HepG2 (cell line): Measurements from ENCODE around the gene ZNF221. TPM values are rescaled to one million over a fixed set of nuclear protein-coding genes. Genes with fewer than 3 reads are reported as not detected.

Experiments
- ATAC-seq: fragments of 200-7000 bp; cut with Tn5 transposase; 3 replicates; pipeline ENCODE4 v1.9.1; 2020; ENCODE audit warnings: mild to moderate bottlenecking, moderate library complexity
- BruUV-seq: library from RNA; stranded (reverse); fragments of 400-500 nt; replicated peaks from 2 replicates; lab custom pipeline; 2021; lab: Mats Ljungman, UMichigan
- CTCF ChIA-PET: fragments of 300-600 bp; formaldehyde crosslinking; extraction: SDS; loops from one replicate; lab custom pipeline; 2021; ENCODE audit warnings: low total read pairs, inconsistent platforms, low intra/inter-chr PET ratio; lab: Yijun Ruan, JAX
- POLR2A ChIA-PET: fragments of 350-600 bp; sonication (Branson Sonifier 250); formaldehyde crosslinking; loops from one replicate; lab custom pipeline; 2020; ENCODE audit warnings: antibody characterized with exemption, inconsistent platforms; lab: Yijun Ruan, JAX
- DNase-seq: peaks from one replicate; pipeline ENCODE4 v3.0.0-alpha.2; 2015; ENCODE audit warnings: low spot score
- FAIRE-seq: peaks from 3 replicates; lab custom pipeline; 2011; peaks lifted over from hg19 to GRCh38; lab: Jason Lieb, UNC
- H2AFZ ChIP-seq: one replicate; pipeline ENCODE4 v1.6.1; 2011; ENCODE audit warnings: low read length, inconsistent platforms
- H3K27ac ChIP-seq: fragments of 300-600 bp; 3 replicates; pipeline ENCODE4 v1.8.0; 2011; ENCODE audit warnings: mixed run types, mild to moderate bottlenecking, mixed read lengths, low read length, inconsistent platforms; ENCODE audit not compliant: insufficient read depth; ENCODE audit errors: extremely low read length
- H3K27me3 ChIP-seq, 2 experiments: fragments of 200-600 bp in 1 of 2; 2 replicates in 1 of 2; 3 replicates in 1 of 2; pipeline versions ENCODE4 v1.6.0 to v1.8.0; 2011; ENCODE audit warnings: low read length in 2 of 2, mild to moderate bottlenecking in 2 of 2, moderate library complexity in 2 of 2, inconsistent platforms in 1 of 2; ENCODE audit not compliant: insufficient read depth in 2 of 2, control insufficient read depth in 1 of 2
- H3K36me3 ChIP-seq, 2 experiments: fragments of 200-600 bp in 1 of 2; replicated peaks in 1 of 2; 2 replicates in 1 of 2; 3 replicates in 1 of 2; pipeline versions ENCODE4 v1.5.1 to v1.8.0; 2011; ENCODE audit warnings: low read length in 2 of 2, inconsistent platforms in 1 of 2; ENCODE audit not compliant: insufficient read depth in 2 of 2, control insufficient read depth in 1 of 2
- H3K4me1 ChIP-seq: 2 replicates; pipeline ENCODE4 v1.5.1; 2012; ENCODE audit warnings: low read length, inconsistent platforms; ENCODE audit not compliant: insufficient read depth
- H3K4me2 ChIP-seq: 2 replicates; pipeline ENCODE4 v1.6.0; 2011; ENCODE audit warnings: low read depth, low read length, inconsistent platforms
- H3K4me3 ChIP-seq, 3 experiments: fragments of 200-600 bp in 1 of 3; sonication (generic), shearing (Covaris generic) in 1 of 3; replicated peaks in 1 of 3; 2 replicates each; pipeline ENCODE4 v1.5.1; 2011 to 2016; ENCODE audit warnings: low read length in 3 of 3, inconsistent platforms in 2 of 3, low read depth in 2 of 3, mild to moderate bottlenecking in 2 of 3, control low read depth in 1 of 3, mixed read lengths in 1 of 3; ENCODE audit not compliant: insufficient read depth in 1 of 3
- H3K79me2 ChIP-seq: one replicate; pipeline ENCODE4 v1.6.1; 2011; ENCODE audit warnings: low read length, inconsistent platforms; ENCODE audit not compliant: insufficient read depth
- H3K9ac ChIP-seq: 2 replicates; pipeline ENCODE4 v1.6.0; 2011; ENCODE audit warnings: mild to moderate bottlenecking, low read depth, low read length, inconsistent platforms; ENCODE audit not compliant: insufficient read depth
- H3K9me3 ChIP-seq: 2 replicates; pipeline ENCODE4 v1.5.1; 2012; ENCODE audit warnings: mild to moderate bottlenecking, low read length
- H4K20me1 ChIP-seq: 2 replicates; pipeline ENCODE4 v1.6.0; 2011; ENCODE audit warnings: inconsistent platforms, mild to moderate bottlenecking, low read length, moderate library complexity; ENCODE audit not compliant: insufficient read depth
- WGBS: methylation state at CpG from one replicate; pipeline ENCODE4 v1.1.6; 2017; ENCODE audit warnings: low lambda C conversion rate; 5-methylcytosine and 5-hydroxymethylcytosine counted together
- in situ Hi-C: cut with HindIII; loops from 2 replicates; pipeline ENCODE4 v1.10.0; 2017; ENCODE audit warnings: low pct_unique_long_range_greater_than_20kb; ENCODE audit not compliant: extremely low pct_ligation_motif_present
- intact Hi-C: fragments of 100-400 bp; cut with micrococcal nuclease; formaldehyde crosslinking; loops from one replicate; pipeline ENCODE4 v1.10.0; 2022; ENCODE audit not compliant: unreplicated experiment
- polyA plus RNA-seq, 8 experiments: library from polyadenylated mRNA; depleted of rRNA in 3 of 8; stranded (reverse) in 7 of 8; unstranded in 1 of 8; fragments of >200 nt; fragmentation: Illumina TruSeq in 4 of 8; extraction: Trizol in 4 of 8; gene quantifications; 2 replicates each; pipeline versions ENCODE4 v1.2.1 to v1.2.3, GENCODE V29; 2011 to 2016; ENCODE audit warnings: low read depth in 4 of 8, missing spikeins in 1 of 8, mixed read lengths in 1 of 8; ENCODE audit not compliant: insufficient read depth in 1 of 8
- total RNA-seq, 5 experiments: library from RNA; depleted of rRNA; stranded (reverse); fragments of >200 nt; fragmentation: Illumina TruSeq; extraction: Trizol; gene quantifications; 2 replicates each; pipeline ENCODE4 v1.2.3, GENCODE V29; 2016; ENCODE audit warnings: low read depth in 1 of 5
- TF ChIP-seq, protein P1 (sequence below): sonication (generic); formaldehyde crosslinking; IDR thresholded peaks from 2 replicates; pipeline ENCODE4 v1.5.0; 2020; ENCODE audit warnings: missing genetic modification reagents
- TF ChIP-seq, protein P2 (sequence below): sonication (generic); formaldehyde crosslinking; IDR thresholded peaks from 2 replicates; pipeline ENCODE4 v1.4.0; 2020; ENCODE audit warnings: missing genetic modification reagents
- TF ChIP-seq, protein P3 (sequence below): sonication (generic); formaldehyde crosslinking; IDR thresholded peaks from 2 replicates; pipeline ENCODE4 v1.4.0; 2020; ENCODE audit warnings: missing genetic modification reagents

The ZNF221 gene
- total and polyA plus RNA-seq, 2 of the 13 experiments (the other 11 are each of a cell fraction or from before 2014, with no cell fraction given), result 0.48 to 3.4 TPM

DNA sequence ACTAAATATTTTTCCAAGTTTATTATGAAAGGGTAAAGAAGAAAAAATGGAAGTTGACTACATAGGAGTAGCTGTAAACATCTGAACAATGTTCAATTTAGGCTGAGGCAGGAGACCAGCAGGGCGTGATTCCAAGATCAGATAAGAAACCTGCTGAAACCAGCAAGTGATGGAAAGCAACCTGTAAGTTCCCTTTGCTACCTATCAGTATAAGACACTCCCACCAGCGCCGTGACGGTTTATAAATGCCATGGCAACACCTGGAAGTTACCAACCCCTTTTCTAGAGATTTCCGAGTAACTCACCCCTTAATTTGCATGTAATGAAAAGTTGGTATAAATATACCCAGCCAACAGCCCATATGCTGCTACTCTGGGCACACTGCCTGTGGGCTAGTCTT lies 14.8 kb upstream of the ZNF221 start (continued):
- TF ChIP-seq, protein P1, sequence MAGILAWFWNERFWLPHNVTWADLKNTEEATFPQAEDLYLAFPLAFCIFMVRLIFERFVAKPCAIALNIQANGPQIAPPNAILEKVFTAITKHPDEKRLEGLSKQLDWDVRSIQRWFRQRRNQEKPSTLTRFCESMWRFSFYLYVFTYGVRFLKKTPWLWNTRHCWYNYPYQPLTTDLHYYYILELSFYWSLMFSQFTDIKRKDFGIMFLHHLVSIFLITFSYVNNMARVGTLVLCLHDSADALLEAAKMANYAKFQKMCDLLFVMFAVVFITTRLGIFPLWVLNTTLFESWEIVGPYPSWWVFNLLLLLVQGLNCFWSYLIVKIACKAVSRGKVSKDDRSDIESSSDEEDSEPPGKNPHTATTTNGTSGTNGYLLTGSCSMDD (CRISPR knock-in tag), result no peak

DNA sequence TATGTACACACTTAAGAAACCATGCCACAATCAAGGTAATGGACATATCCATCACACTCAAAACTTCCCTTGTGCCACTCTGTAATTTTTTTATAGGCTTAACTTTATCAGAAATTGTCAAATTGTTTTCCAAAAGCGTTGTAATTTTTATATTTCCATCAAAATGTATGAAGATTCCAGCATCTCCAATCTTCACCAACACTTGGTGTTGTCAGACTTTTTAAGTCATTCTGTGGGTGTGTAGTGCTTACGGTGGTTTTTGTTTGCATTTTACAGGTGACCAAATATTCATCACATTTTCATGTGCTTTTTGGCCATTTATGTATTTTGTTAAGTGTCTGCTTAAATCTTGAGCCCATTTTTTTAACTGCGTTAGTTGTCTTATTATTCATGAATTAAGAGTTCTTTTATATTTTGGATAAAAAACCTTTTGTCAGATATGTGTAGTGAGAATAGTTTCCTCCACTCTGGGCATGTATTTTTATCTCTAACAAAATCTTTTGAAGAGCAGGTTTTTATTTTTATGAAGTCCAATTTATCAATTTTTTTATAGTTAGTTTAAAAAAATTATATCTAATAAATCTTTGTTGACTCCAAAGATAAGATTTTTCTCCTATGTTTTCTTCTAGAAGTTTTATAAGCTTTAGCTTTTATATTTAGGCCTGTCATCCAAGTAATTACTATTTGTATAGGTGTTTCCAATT lies 11.3 kb upstream of the ZNF221 start:
- Histone ChIP-seq H3K9me3 (0 out of 2 replicates have a peak, but pooled peaks cover 6% of the 10 kb centered on the region), H3K27ac (no peak overlapping the region), H3K79me2 (no peaks in the 10 kb centered on the region), H3K36me3 (no peaks in the 10 kb centered on the region)
- ATAC-seq (no peak), DNase-seq (no peak)
- no TSS peak for BruUV-seq
- POLR2A ChIA-PET, result no interaction called here
- CTCF ChIA-PET, result no interaction called here
- TF ChIP-seq, protein P2, sequence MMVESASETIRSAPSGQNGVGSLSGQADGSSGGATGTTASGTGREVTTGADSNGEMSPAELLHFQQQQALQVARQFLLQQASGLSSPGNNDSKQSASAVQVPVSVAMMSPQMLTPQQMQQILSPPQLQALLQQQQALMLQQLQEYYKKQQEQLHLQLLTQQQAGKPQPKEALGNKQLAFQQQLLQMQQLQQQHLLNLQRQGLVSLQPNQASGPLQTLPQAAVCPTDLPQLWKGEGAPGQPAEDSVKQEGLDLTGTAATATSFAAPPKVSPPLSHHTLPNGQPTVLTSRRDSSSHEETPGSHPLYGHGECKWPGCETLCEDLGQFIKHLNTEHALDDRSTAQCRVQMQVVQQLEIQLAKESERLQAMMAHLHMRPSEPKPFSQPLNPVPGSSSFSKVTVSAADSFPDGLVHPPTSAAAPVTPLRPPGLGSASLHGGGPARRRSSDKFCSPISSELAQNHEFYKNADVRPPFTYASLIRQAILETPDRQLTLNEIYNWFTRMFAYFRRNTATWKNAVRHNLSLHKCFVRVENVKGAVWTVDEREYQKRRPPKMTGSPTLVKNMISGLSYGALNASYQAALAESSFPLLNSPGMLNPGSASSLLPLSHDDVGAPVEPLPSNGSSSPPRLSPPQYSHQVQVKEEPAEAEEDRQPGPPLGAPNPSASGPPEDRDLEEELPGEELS (CRISPR knock-in tag), result no peak
- TF ChIP-seq, protein P3, sequence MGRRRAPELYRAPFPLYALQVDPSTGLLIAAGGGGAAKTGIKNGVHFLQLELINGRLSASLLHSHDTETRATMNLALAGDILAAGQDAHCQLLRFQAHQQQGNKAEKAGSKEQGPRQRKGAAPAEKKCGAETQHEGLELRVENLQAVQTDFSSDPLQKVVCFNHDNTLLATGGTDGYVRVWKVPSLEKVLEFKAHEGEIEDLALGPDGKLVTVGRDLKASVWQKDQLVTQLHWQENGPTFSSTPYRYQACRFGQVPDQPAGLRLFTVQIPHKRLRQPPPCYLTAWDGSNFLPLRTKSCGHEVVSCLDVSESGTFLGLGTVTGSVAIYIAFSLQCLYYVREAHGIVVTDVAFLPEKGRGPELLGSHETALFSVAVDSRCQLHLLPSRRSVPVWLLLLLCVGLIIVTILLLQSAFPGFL (CRISPR knock-in tag), result no peak
- TF ChIP-seq, all 625 proteins: peak for 0
- WGBS, result 8% methylated on average over 3 of the region's 3 CpGs
- FAIRE-seq, result no peak
- in situ Hi-C loops (no loop called here), intact Hi-C loops (loop anchor here (10.0 kb wide), 1 partner anchor 115 kb away; the partner anchor contains the start of gene ZNF283)
- Histone ChIP-seq H3K4me2 (no peak overlapping the region), H4K20me1 (no peaks in the 10 kb centered on the region), H3K4me1 (no peaks in the 10 kb centered on the region), H3K4me3 (no peak overlapping the region), H3K9ac (no peak overlapping the region), H3K27me3 (no peaks in the 10 kb centered on the region), H2AFZ (no peak overlapping the region)
